ENCODE data around the gene PRIM2.
"Not testable (repeated sequence)": the region's sequence is repeated elsewhere in the genome, so short reads cannot be mapped to it uniquely, and the experiment has no call there.

The PRIM2 gene

GRCh38 chr6:57434944-57435343 is 117.5 kb downstream of the PRIM2 start:
- no peak overlapping the region for H3K4me3 ChIP-seq (ENCODE audit: low read depth, low read length)

GRCh38 chr6:57435475-57436160 is 118.2 kb downstream of the PRIM2 start:
- Histone ChIP-seq H3K9me3 (ENCODE audit: control insufficient read depth, insufficient read depth, low read length) (no peaks in the 10 kb centered on the region), H3K27me3 (ENCODE audit: control insufficient read depth, insufficient read depth, low read length) (no peaks in the 10 kb centered on the region), H3K36me3 (ENCODE audit: control insufficient read depth, insufficient read depth, low read length) (no peaks in the 10 kb centered on the region), H3K9ac (ENCODE audit: low read depth, low read length) (no peak overlapping the region), H3K4me1 (ENCODE audit: control insufficient read depth, insufficient read depth, low read length) (peaks cover 6% of the 10 kb centered on the region), H3K4me3 (ENCODE audit: low read depth, low read length) (no peak overlapping the region)

More at GRCh38 chr6:57434944-57435343, 117.5 kb downstream of the PRIM2 start:
- Histone ChIP-seq H3K27me3 (ENCODE audit: control insufficient read depth, insufficient read depth, low read length) (no peaks in the 10 kb centered on the region), H3K36me3 (ENCODE audit: control insufficient read depth, insufficient read depth, low read length) (no peaks in the 10 kb centered on the region), H3K9ac (ENCODE audit: low read depth, low read length) (no peak overlapping the region), H3K4me1 (ENCODE audit: control insufficient read depth, insufficient read depth, low read length) (peaks cover 6% of the 10 kb centered on the region), H3K9me3 (ENCODE audit: control insufficient read depth, insufficient read depth, low read length) (no peaks in the 10 kb centered on the region)

- not testable (repeated sequence) for H3K4me1 ChIP-seq (ENCODE audit: control insufficient read depth, insufficient read depth, low read length); H3K36me3 ChIP-seq (ENCODE audit: control insufficient read depth, insufficient read depth, low read length); H3K9ac ChIP-seq (ENCODE audit: low read depth, low read length); H3K4me3 ChIP-seq (ENCODE audit: low read depth, low read length); H3K27me3 ChIP-seq (ENCODE audit: control insufficient read depth, insufficient read depth, low read length); H3K9me3 ChIP-seq (ENCODE audit: control insufficient read depth, insufficient read depth, low read length)
Measured at GRCh38 chr6:57440735-57441134, 123.3 kb downstream of the PRIM2 start.

GRCh38 chr6:57442133-57442532 is 124.7 kb downstream of the PRIM2 start:
- not testable (repeated sequence) for H3K27me3 ChIP-seq (ENCODE audit: control insufficient read depth, insufficient read depth, low read length); H3K4me1 ChIP-seq (ENCODE audit: control insufficient read depth, insufficient read depth, low read length); H3K9me3 ChIP-seq (ENCODE audit: control insufficient read depth, insufficient read depth, low read length); H3K9ac ChIP-seq (ENCODE audit: low read depth, low read length); H3K36me3 ChIP-seq (ENCODE audit: control insufficient read depth, insufficient read depth, low read length); H3K4me3 ChIP-seq (ENCODE audit: low read depth, low read length)

GRCh38 chr6:57443181-57443580 is 125.8 kb downstream of the PRIM2 start:
- not testable (repeated sequence) for H3K27me3 ChIP-seq (ENCODE audit: control insufficient read depth, insufficient read depth, low read length); H3K36me3 ChIP-seq (ENCODE audit: control insufficient read depth, insufficient read depth, low read length); H3K9ac ChIP-seq (ENCODE audit: low read depth, low read length); H3K4me1 ChIP-seq (ENCODE audit: control insufficient read depth, insufficient read depth, low read length); H3K4me3 ChIP-seq (ENCODE audit: low read depth, low read length); H3K9me3 ChIP-seq (ENCODE audit: control insufficient read depth, insufficient read depth, low read length)

GRCh38 chr6:57444787-57445186 is 127.4 kb downstream of the PRIM2 start:
- H3K27me3 ChIP-seq (ENCODE audit: control insufficient read depth, insufficient read depth, low read length); H3K36me3 ChIP-seq (ENCODE audit: control insufficient read depth, insufficient read depth, low read length); H3K4me1 ChIP-seq (ENCODE audit: control insufficient read depth, insufficient read depth, low read length); H3K9me3 ChIP-seq (ENCODE audit: control insufficient read depth, insufficient read depth, low read length); H3K9ac ChIP-seq (ENCODE audit: low read depth, low read length); H3K4me3 ChIP-seq (ENCODE audit: low read depth, low read length): not testable (repeated sequence)

- not testable (repeated sequence) for H3K9ac ChIP-seq (ENCODE audit: low read depth, low read length); H3K27me3 ChIP-seq (ENCODE audit: control insufficient read depth, insufficient read depth, low read length); H3K4me1 ChIP-seq (ENCODE audit: control insufficient read depth, insufficient read depth, low read length); H3K36me3 ChIP-seq (ENCODE audit: control insufficient read depth, insufficient read depth, low read length); H3K9me3 ChIP-seq (ENCODE audit: control insufficient read depth, insufficient read depth, low read length); H3K4me3 ChIP-seq (ENCODE audit: low read depth, low read length)
Measured at GRCh38 chr6:57445379-57445778, 127.9 kb downstream of the PRIM2 start.

- H3K36me3 ChIP-seq (ENCODE audit: control insufficient read depth, insufficient read depth, low read length); H3K9ac ChIP-seq (ENCODE audit: low read depth, low read length); H3K4me3 ChIP-seq (ENCODE audit: low read depth, low read length); H3K4me1 ChIP-seq (ENCODE audit: control insufficient read depth, insufficient read depth, low read length); H3K9me3 ChIP-seq (ENCODE audit: control insufficient read depth, insufficient read depth, low read length); H3K27me3 ChIP-seq (ENCODE audit: control insufficient read depth, insufficient read depth, low read length): not testable (repeated sequence)
Measured at GRCh38 chr6:57445790-57446468, 128.5 kb downstream of the PRIM2 start.

- not testable (repeated sequence) for H3K27me3 ChIP-seq (ENCODE audit: control insufficient read depth, insufficient read depth, low read length); H3K4me1 ChIP-seq (ENCODE audit: control insufficient read depth, insufficient read depth, low read length); H3K36me3 ChIP-seq (ENCODE audit: control insufficient read depth, insufficient read depth, low read length); H3K9me3 ChIP-seq (ENCODE audit: control insufficient read depth, insufficient read depth, low read length); H3K9ac ChIP-seq (ENCODE audit: low read depth, low read length); H3K4me3 ChIP-seq (ENCODE audit: low read depth, low read length)
Measured at GRCh38 chr6:57449496-57450066, 132.2 kb downstream of the PRIM2 start.

- H3K4me1 ChIP-seq (ENCODE audit: control insufficient read depth, insufficient read depth, low read length); H3K9ac ChIP-seq (ENCODE audit: low read depth, low read length); H3K27me3 ChIP-seq (ENCODE audit: control insufficient read depth, insufficient read depth, low read length); H3K36me3 ChIP-seq (ENCODE audit: control insufficient read depth, insufficient read depth, low read length); H3K4me3 ChIP-seq (ENCODE audit: low read depth, low read length); H3K9me3 ChIP-seq (ENCODE audit: control insufficient read depth, insufficient read depth, low read length): not testable (repeated sequence)
Measured at GRCh38 chr6:57459781-57460180, 142.4 kb downstream of the PRIM2 start.

- H3K4me1 ChIP-seq (ENCODE audit: control insufficient read depth, insufficient read depth, low read length); H3K27me3 ChIP-seq (ENCODE audit: control insufficient read depth, insufficient read depth, low read length); H3K9ac ChIP-seq (ENCODE audit: low read depth, low read length); H3K36me3 ChIP-seq (ENCODE audit: control insufficient read depth, insufficient read depth, low read length); H3K4me3 ChIP-seq (ENCODE audit: low read depth, low read length); H3K9me3 ChIP-seq (ENCODE audit: control insufficient read depth, insufficient read depth, low read length): not testable (repeated sequence)
Measured at GRCh38 chr6:57461022-57461421, 143.6 kb downstream of the PRIM2 start.

GRCh38 chr6:57463809-57464208 is 146.4 kb downstream of the PRIM2 start:
- not testable (repeated sequence) for H3K9me3 ChIP-seq (ENCODE audit: control insufficient read depth, insufficient read depth, low read length); H3K9ac ChIP-seq (ENCODE audit: low read depth, low read length); H3K36me3 ChIP-seq (ENCODE audit: control insufficient read depth, insufficient read depth, low read length); H3K27me3 ChIP-seq (ENCODE audit: control insufficient read depth, insufficient read depth, low read length); H3K4me3 ChIP-seq (ENCODE audit: low read depth, low read length); H3K4me1 ChIP-seq (ENCODE audit: control insufficient read depth, insufficient read depth, low read length)

Data from iPS-15b (cell line).